ENCODE measurements around the gene REEP1.

REEP1 gene

GRCh38 chr2:86224645-86225355 is 112.6 kb downstream of the REEP1 start:
- no peak for ATAC-seq
- Mint-ChIP-seq H3K27me3 (no peaks in the 10 kb centered on the region), H3K4me1 (peaks cover 33% of the 10 kb centered on the region), H3K36me3 (no peaks in the 10 kb centered on the region), H3K27ac (peak overlapping the region; percentile 3), H3K9me3 (no peaks in the 10 kb centered on the region), H3K4me3 (no peak overlapping the region)

- peaks cover 25% of the 10 kb centered on the region for H3K4me1 Mint-ChIP-seq
- H3K9me3 Mint-ChIP-seq = no peaks in the 10 kb centered on the region
- peak overlapping the region; percentile 3 for H3K27ac Mint-ChIP-seq
- H3K36me3 Mint-ChIP-seq = no peaks in the 10 kb centered on the region
- no peak overlapping the region for H3K4me3 Mint-ChIP-seq
- no peak for ATAC-seq
- H3K27me3 Mint-ChIP-seq = no peaks in the 10 kb centered on the region
Measured at GRCh38 chr2:86223927-86224560, 113.4 kb downstream of the REEP1 start.

- Mint-ChIP-seq H3K36me3 (no peaks in the 10 kb centered on the region), H3K4me1 (peaks cover 19% of the 10 kb centered on the region), H3K27me3 (no peaks in the 10 kb centered on the region), H3K27ac (peak overlapping the region; percentile 3), H3K9me3 (no peaks in the 10 kb centered on the region), H3K4me3 (no peak overlapping the region)
- ATAC-seq = no peak
Measured at GRCh38 chr2:86223140-86223926, 114.1 kb downstream of the REEP1 start.

GRCh38 chr2:86221066-86221684 is 116.3 kb downstream of the REEP1 start:
- Mint-ChIP-seq H3K4me3 (no peak overlapping the region), H3K27me3 (no peaks in the 10 kb centered on the region), H3K36me3 (no peaks in the 10 kb centered on the region), H3K27ac (no peak overlapping the region), H3K4me1 (peaks cover 25% of the 10 kb centered on the region), H3K9me3 (no peaks in the 10 kb centered on the region)
- ATAC-seq = no peak

- H3K4me1 Mint-ChIP-seq = peaks cover 13% of the 10 kb centered on the region
- no peaks in the 10 kb centered on the region for H3K9me3 Mint-ChIP-seq
Measured at GRCh38 chr2:86219896-86220295, 117.5 kb downstream of the REEP1 start.

GRCh38 chr2:86218124-86218523 is 119.3 kb downstream of the REEP1 start:
- Mint-ChIP-seq H3K4me1 (peaks cover 6% of the 10 kb centered on the region), H3K36me3 (peaks cover 9% of the 10 kb centered on the region), H3K9me3 (no peaks in the 10 kb centered on the region), H3K27me3 (no peaks in the 10 kb centered on the region), H3K27ac (no peak overlapping the region), H3K4me3 (no peak overlapping the region)
- ATAC-seq = no peak

More at GRCh38 chr2:86219896-86220295, 117.5 kb downstream of the REEP1 start:
- H3K36me3 Mint-ChIP-seq = no peaks in the 10 kb centered on the region
- no peak overlapping the region for H3K4me3 Mint-ChIP-seq
- H3K27ac Mint-ChIP-seq = no peak overlapping the region
- H3K27me3 Mint-ChIP-seq = no peaks in the 10 kb centered on the region
- ATAC-seq = no peak

GRCh38 chr2:86216575-86217555 is 120.6 kb downstream of the REEP1 start:
- Mint-ChIP-seq H3K9me3 (no peaks in the 10 kb centered on the region), H3K27ac (no peak overlapping the region), H3K27me3 (no peaks in the 10 kb centered on the region), H3K4me1 (peaks cover 6% of the 10 kb centered on the region), H3K4me3 (no peak overlapping the region), H3K36me3 (peaks cover 17% of the 10 kb centered on the region)
- no peak for ATAC-seq

- H3K27me3 Mint-ChIP-seq = no peaks in the 10 kb centered on the region
- no peaks in the 10 kb centered on the region for H3K9me3 Mint-ChIP-seq
- peak overlapping the region; percentile 26 for H3K27ac Mint-ChIP-seq
- ATAC-seq = no peak
- peaks cover 16% of the 10 kb centered on the region for H3K4me1 Mint-ChIP-seq
- peaks cover 38% of the 10 kb centered on the region for H3K36me3 Mint-ChIP-seq
- H3K4me3 Mint-ChIP-seq = no peak overlapping the region
Measured at GRCh38 chr2:86214503-86214832, 123.0 kb downstream of the REEP1 start.

- no peaks in the 10 kb centered on the region for H3K9me3 Mint-ChIP-seq
- peaks cover 16% of the 10 kb centered on the region for H3K4me1 Mint-ChIP-seq
- no peak overlapping the region for H3K4me3 Mint-ChIP-seq
- H3K27me3 Mint-ChIP-seq = no peaks in the 10 kb centered on the region
- no peak for ATAC-seq
- H3K36me3 Mint-ChIP-seq = peaks cover 41% of the 10 kb centered on the region
- peak overlapping the region; percentile 26 for H3K27ac Mint-ChIP-seq
Measured at GRCh38 chr2:86213699-86214502, 123.5 kb downstream of the REEP1 start.

GRCh38 chr2:86213056-86213455 is 124.4 kb downstream of the REEP1 start:
- Mint-ChIP-seq H3K27ac (no peak overlapping the region), H3K4me3 (no peak overlapping the region)

GRCh38 chr2:86211796-86212188 is 125.6 kb downstream of the REEP1 start:
- ATAC-seq = no peak
- Mint-ChIP-seq H3K36me3 (peaks cover 56% of the 10 kb centered on the region), H3K27ac (peak overlapping the region; percentile 4), H3K4me3 (no peak overlapping the region), H3K9me3 (no peaks in the 10 kb centered on the region), H3K4me1 (peaks cover 10% of the 10 kb centered on the region), H3K27me3 (no peaks in the 10 kb centered on the region)

More at GRCh38 chr2:86213056-86213455, 124.4 kb downstream of the REEP1 start:
- Mint-ChIP-seq H3K27me3 (no peaks in the 10 kb centered on the region), H3K4me1 (peaks cover 13% of the 10 kb centered on the region), H3K9me3 (no peaks in the 10 kb centered on the region), H3K36me3 (peaks cover 48% of the 10 kb centered on the region)
- ATAC-seq = no peak

- no peak overlapping the region for H3K4me3 Mint-ChIP-seq
- H3K9me3 Mint-ChIP-seq = no peaks in the 10 kb centered on the region
- ATAC-seq = no peak
- peaks cover 60% of the 10 kb centered on the region for H3K36me3 Mint-ChIP-seq
- H3K4me1 Mint-ChIP-seq = peaks cover 10% of the 10 kb centered on the region
- H3K27ac Mint-ChIP-seq = peak overlapping the region; percentile 4
- H3K27me3 Mint-ChIP-seq = no peaks in the 10 kb centered on the region
Measured at GRCh38 chr2:86211033-86211795, 126.2 kb downstream of the REEP1 start.

GRCh38 chr2:86204458-86204857 is 133.0 kb downstream of the REEP1 start:
- Mint-ChIP-seq H3K9me3 (no peaks in the 10 kb centered on the region), H3K27me3 (no peaks in the 10 kb centered on the region), H3K4me3 (no peak overlapping the region), H3K4me1 (peaks cover 29% of the 10 kb centered on the region), H3K36me3 (peaks cover 36% of the 10 kb centered on the region), H3K27ac (no peak overlapping the region)
- no peak for ATAC-seq

All from stimulated activated memory B cell treated with anti-CD40 and anti-IgM and Interleukin-4, amounts not matched to agents 10 μg/mL and 1 μg/mL and 100 μg/mL, for 72 hours (primary cell).